Ishikawa (cell line): Measurements from ENCODE around the gene PPP1R16B.

Experiments used
- CEBPB ChIP-seq: IDR thresholded peaks from 2 replicates; pipeline ENCODE4 v1.6.1; 2012
- CREB1 ChIP-seq: IDR thresholded peaks from 2 replicates; pipeline ENCODE4 v1.6.1; 2012; ENCODE audit warnings: low read depth
- EGR1 ChIP-seq: IDR thresholded peaks from 2 replicates; pipeline ENCODE4 v1.6.1; 2012
- EP300 ChIP-seq: IDR thresholded peaks from 2 replicates; pipeline ENCODE4 v1.6.1; 2012; ENCODE audit warnings: borderline replicate concordance
- FOXM1 ChIP-seq: IDR thresholded peaks from 2 replicates; pipeline ENCODE4 v1.6.1; 2012; ENCODE audit warnings: low read depth, borderline replicate concordance
- NFIC ChIP-seq: IDR thresholded peaks from 2 replicates; pipeline ENCODE4 v1.6.1; 2012
- RAD21 ChIP-seq: IDR thresholded peaks from 2 replicates; pipeline ENCODE4 v1.6.1; 2012; ENCODE audit warnings: low read depth
- REST ChIP-seq: IDR thresholded peaks from 2 replicates; pipeline ENCODE4 v1.6.1; 2012; ENCODE audit warnings: low read depth, mild to moderate bottlenecking
- TAF1 ChIP-seq: IDR thresholded peaks from 2 replicates; pipeline ENCODE4 v1.6.1; 2012; ENCODE audit warnings: low read depth, mild to moderate bottlenecking
- TCF12 ChIP-seq: IDR thresholded peaks from 2 replicates; pipeline ENCODE4 v1.6.1; 2012; ENCODE audit warnings: low read depth
- TEAD4 ChIP-seq: IDR thresholded peaks from 2 replicates; pipeline ENCODE4 v1.6.1; 2012
- USF1 ChIP-seq: IDR thresholded peaks from 2 replicates; pipeline ENCODE4 v1.6.1; 2012
- YY1 ChIP-seq: IDR thresholded peaks from 2 replicates; pipeline ENCODE4 v1.6.1; 2012; ENCODE audit warnings: low read depth
- ZBTB7A ChIP-seq: IDR thresholded peaks from 2 replicates; pipeline ENCODE4 v1.6.1; 2012; ENCODE audit warnings: low read depth
- TF ChIP-seq, protein P1 (sequence below): IDR thresholded peaks from 2 replicates; pipeline ENCODE4 v1.6.1; 2012

PPP1R16B gene

DNA sequence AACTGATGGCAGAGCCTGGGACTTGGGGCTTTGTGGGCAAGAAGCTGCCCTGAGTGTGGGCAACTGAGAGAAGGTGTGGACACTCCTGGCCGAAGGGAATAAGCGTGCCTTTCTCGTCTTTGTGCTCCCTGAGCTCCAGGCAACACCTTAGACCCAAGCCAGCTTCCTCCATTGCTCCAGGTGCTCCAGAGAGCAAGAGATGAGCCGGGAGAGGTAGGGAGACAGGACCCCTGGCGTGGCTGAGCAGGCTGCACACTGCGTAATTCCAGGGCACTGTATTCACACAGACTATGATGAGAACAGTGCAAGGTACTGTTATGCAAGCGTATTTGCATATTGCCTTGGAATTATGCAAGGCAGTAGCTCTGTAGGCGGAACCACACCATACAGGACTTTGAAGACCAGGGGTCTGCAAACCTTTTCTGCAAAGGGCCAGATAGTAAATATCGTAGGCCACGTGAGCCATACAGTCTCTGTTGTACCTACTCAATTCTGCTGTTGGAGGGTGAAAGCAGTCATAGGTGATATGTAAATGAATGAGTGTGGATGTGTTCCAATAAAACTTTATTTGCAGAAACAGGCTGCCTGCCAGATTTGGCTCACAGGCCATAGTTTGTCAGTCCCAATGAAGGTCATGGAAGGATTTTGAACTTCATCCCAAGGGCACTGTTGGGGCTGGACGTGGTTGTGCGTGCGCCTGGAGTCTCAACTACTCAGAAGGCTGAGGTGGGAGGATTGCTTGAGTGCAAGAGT is 78.7 kb downstream of the PPP1R16B start:
- TF ChIP-seq RAD21 (no peak), NFIC (no peak), ZBTB7A (no peak), YY1 (no peak), CREB1 (no peak), EP300 (no peak), FOXM1 (no peak), USF1 (no peak), CEBPB (no peak), EGR1 (no peak), TCF12 (no peak)

DNA sequence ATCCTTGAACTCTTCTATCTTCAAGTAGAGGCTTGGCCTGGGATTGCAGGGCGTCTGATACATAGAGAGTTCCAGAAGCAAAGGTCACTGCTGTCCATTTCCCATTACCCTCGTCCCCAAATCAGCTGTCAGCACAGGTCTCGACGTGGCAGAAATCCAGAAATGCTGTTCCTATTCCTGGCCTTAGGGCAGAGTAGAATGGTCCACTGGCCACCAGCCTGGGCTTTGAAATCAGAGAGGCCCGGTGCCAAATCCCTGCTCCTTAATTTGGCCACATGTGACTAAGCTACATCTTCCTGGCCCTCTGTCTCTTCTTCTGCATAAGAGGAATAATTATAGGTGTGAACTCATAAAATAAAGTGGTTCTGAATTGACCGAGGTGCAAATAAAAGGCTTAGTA is 79.9 kb downstream of the PPP1R16B start:
- TF ChIP-seq USF1 (no peak), TAF1 (no peak)

DNA sequence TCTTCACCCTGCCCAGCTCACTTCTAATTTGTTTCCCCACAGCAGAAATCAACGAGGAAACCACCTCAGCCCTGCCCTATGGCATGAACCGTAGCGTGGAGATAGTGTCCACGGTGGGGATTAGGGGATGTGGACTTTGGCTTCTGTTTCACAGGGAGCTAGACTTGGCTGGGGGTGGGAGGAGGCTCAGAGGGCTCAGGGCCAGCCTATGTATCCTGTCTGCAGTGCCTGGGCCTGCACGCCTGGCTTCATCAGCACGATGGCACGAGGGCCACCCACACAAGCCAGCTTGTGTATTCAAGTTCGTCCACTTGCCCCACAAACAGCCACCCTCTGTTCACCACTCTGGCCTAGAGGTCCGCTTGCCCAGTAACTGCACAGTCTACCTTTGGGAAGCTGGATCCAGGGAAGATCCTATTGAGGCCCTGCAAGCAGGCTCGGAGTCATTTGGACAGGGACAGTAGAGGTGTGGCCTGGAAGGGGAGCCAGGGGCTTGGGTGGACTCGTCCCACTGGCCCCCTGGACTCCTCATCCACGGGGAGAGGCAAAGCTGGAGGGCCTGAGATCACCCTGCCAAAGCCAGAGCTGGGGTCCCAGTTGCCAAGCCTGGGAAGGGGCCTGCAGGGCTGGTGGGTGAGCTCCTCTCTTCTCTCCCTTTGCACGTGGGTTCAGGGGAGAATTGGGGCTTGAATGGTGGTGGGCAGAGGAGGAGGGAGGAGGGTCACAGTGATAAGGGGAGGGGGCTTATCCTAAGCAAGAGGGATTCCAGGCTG is 82.7 kb downstream of the PPP1R16B start:
- TF ChIP-seq TCF12 (no peak), TEAD4 (no peak), ZBTB7A (no peak), EGR1 (no peak), NFIC (no peak), CEBPB (no peak), RAD21 (no peak), TAF1 (no peak), EP300 (no peak), REST (no peak)
- TF ChIP-seq, protein P1, sequence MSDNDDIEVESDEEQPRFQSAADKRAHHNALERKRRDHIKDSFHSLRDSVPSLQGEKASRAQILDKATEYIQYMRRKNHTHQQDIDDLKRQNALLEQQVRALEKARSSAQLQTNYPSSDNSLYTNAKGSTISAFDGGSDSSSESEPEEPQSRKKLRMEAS: no peak

DNA sequence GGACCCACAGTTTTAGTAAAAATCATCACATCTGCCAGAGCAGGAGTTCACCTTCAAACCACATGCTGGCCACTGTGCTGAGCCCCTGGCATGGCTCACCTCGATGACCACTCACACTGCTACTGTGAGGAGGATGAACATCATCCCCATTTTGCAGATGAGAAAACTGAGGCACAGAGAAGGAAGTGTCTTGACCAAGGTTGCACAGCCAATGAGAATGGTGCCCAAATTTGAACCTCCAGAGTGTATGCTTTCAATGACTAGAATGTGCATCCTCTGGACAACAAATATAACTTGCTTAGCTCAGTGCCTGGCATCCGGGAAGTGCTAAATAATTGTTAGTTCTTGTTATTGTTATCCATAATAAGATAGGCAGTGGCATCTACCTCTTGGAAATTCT is 83.6 kb downstream of the PPP1R16B start:
- no peak for TF ChIP-seq TCF12
- TF ChIP-seq TEAD4: no peak
- TF ChIP-seq YY1: no peak
- TF ChIP-seq ZBTB7A: no peak
- no peak for TF ChIP-seq CEBPB
- no peak for TF ChIP-seq EGR1
- no peak for TF ChIP-seq TAF1

GRCh38 chr20:38889792-38890496 is 84.4 kb downstream of the PPP1R16B start:
- TF ChIP-seq TEAD4 (no peak), FOXM1 (no peak), EGR1 (no peak), ZBTB7A (no peak), NFIC (no peak), USF1 (no peak), TAF1 (no peak), YY1 (no peak), RAD21 (no peak), CREB1 (no peak), REST (no peak), EP300 (no peak), CEBPB (no peak), TCF12 (no peak)
- TF ChIP-seq, protein P1: no peak
